Epithelial cell of prostate (primary cell): ENCODE measurements around the gene TBC1D5.
A peak's percentile ranks its signal among the peaks of the same experiment; 100 is the strongest.

Source experiments
- DNase-seq: peaks from one replicate; pipeline ENCODE4 v3.0.0-alpha.2; 2011; ENCODE audit warnings: low read depth, low spot score
- H3K27ac ChIP-seq: fragments of 450-650 bp; 2 replicates; pipeline ENCODE4 v1.5.1; 2017; ENCODE audit warnings: mild to moderate bottlenecking

TBC1D5 gene

DNA sequence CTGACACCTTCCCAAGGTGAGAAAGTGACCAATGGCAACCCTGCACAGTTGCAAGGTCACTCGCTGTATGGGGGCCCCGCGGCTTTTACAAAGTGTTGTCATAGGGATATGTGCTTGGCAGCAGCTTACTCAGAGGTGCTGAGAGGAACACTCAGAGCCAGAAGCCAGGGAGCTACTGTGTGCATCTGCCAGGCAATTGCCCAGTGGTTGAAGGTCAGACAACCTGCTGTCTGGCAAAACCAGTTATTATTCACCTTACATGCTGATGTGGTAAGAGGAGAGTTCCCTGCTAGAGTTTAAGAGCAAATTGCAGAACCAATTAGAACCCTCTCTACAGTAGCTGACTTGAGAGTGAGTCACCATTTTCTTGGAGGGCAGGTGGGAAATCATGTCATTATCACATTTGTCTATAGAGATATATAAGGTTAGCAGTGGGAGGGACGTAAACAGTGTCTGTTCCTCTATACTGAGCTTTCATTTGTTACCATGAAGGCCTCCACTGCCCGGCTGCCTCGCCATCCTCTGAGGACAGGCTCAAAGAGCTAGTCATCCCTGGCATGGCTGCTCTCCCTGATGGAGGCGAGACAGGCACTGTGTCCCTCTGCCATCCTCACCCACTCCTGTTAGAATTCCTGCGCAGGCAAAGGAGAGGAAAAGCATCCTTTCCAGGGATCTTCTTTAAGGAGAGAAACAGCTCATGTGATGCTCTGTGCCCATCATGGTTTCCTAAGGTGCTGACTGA lies 583.3 kb downstream of the TBC1D5 start:
- peak; percentile 5 for DNase-seq
- no peak overlapping the region for H3K27ac ChIP-seq

GRCh38 chr3:17157713-17158112 lies 584.7 kb downstream of the TBC1D5 start:
- DNase-seq, result no peak
- no peak overlapping the region for H3K27ac ChIP-seq

DNA sequence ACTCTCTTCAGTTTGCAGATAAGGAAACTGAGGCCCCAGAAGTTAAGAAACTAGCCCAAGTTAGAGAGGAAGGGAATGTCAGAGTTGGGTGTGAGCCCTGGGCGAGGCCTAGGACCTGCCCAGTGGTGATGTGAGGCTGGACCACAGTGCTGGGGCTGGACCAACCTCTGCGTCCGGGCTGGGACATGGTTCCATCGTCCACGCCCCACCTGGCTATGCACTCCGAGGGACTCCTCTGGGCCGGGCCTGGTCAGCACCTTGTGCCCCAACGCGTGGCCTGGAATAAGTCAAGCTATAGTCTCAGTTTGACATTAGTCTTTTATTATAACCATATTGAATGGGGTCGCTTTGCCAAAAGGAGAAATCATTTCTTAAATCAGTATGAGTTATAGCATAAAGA lies 585.6 kb downstream of the TBC1D5 start:
- no peak overlapping the region for H3K27ac ChIP-seq
- no peak for DNase-seq

DNA sequence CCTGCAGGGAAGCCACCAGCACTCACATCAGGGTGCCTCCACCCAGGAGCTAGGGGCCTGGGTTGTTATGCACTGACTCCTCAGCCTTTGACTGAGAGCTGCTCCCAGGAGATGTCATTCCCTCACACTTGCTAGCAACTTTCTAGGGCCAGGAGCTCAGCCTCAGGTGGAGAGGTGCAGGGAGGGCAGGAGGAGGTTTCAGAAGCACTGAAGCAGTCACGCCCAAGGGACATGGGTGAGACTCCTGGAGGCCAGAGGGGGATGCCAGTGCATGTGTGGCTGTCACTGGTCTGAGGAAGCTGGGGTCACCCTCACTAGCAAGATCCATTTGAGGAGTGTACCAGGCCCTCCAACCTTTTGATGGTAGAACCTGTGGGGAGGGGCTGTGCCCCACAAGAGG lies 586.5 kb downstream of the TBC1D5 start:
- no peak for DNase-seq
- no peak overlapping the region for H3K27ac ChIP-seq

DNA sequence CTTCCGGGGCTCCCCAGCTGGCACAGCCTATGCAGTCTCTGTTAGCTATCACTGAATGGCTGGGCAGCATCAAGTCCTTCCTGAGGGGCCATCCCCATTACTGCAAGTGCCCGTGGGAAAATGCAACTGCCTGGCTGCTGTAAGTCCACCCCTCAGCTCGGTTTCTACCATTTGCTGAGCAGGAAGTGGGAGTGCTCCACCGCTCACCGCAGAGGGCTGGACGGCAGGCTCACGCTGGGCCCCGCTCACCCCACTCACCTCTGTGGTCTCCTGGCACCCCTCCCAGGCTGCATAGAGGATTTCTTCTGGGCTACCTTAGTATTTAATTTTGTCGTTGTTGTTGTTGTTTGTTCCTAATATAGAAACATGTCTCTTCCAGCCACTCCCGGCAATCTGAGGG lies 587.5 kb downstream of the TBC1D5 start:
- H3K27ac ChIP-seq, result no peak overlapping the region
- no peak for DNase-seq

- no peak for DNase-seq
- H3K27ac ChIP-seq, result no peak overlapping the region
These were observed 588.2 kb downstream of the TBC1D5 start for GRCh38 chr3:17154221-17154620.

- H3K27ac ChIP-seq, result no peak overlapping the region
- no peak for DNase-seq
These were observed 589.2 kb downstream of the TBC1D5 start for GRCh38 chr3:17153209-17153608.

GRCh38 chr3:17151598-17152373 lies 590.6 kb downstream of the TBC1D5 start:
- no peak overlapping the region for H3K27ac ChIP-seq
- DNase-seq, result no peak

DNA sequence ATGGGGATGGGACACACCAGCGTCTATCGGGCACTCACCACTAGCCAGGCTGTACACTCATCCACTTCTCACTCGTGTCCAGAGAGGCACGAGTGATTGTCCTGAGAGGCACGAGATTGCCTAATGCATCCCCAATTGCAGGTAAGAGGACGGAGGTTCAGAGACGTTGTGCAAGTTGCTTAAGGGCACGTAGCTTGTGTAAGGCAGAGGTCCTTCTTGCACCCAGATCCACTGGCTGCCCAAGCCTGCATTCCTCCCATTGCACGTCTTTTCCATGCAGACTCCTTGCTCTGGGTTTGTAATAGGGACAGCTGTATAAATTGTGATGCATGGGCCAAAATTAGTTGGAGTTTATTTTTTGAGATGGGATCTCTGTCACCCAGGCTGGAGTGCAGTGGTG lies 593.4 kb downstream of the TBC1D5 start:
- no peak overlapping the region for H3K27ac ChIP-seq

DNA sequence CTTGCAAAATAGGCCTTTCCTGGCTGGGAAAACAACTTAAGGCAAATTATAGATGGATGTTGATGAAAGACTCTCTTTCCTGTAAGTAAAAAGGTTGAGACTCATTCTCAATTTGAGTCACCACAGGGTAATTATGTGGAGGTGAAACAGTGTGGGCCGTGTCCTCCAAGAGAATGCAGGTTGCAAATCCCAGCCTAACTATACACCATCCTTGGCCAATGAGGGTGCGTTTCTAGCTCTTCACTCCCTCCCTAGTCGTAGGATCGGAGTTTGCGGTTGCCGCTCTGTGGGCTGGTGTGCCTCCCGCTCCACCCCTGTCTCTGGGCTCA lies 597.8 kb downstream of the TBC1D5 start:
- DNase-seq, result no peak
- no peak overlapping the region for H3K27ac ChIP-seq

More for the DNA sequence above, 593.4 kb downstream of the TBC1D5 start:
- no peak for DNase-seq

GRCh38 chr3:17143893-17144664 lies 598.4 kb downstream of the TBC1D5 start:
- H3K27ac ChIP-seq, result no peak overlapping the region
- DNase-seq, result no peak

DNA sequence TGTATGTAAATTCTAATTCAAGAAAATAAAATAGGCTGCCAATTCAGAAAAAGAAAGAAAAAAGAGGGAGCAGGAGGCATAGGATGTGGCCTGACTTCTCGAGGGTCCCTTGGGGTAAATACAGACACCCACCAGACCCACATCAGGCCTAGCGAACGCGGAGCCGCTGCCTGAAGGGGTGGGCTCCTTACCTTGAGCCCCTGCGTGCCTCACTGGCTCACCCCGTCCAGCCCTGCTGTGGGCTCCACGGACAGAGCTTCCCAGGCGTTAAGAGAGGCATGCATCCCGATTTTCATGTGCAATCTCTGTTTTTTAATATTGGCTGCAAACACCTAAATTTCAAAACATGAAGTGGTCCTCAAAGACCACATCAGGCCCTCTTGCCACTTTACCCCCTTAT lies 599.9 kb downstream of the TBC1D5 start:
- no peak overlapping the region for H3K27ac ChIP-seq
- no peak for DNase-seq

- H3K27ac ChIP-seq, result no peak overlapping the region
- DNase-seq, result no peak
These were observed 600.7 kb downstream of the TBC1D5 start for GRCh38 chr3:17141699-17142098.

GRCh38 chr3:17140670-17141505 lies 601.5 kb downstream of the TBC1D5 start:
- no peak for DNase-seq

GRCh38 chr3:17138246-17139039 lies 604.0 kb downstream of the TBC1D5 start:
- DNase-seq, result no peak
- no peak overlapping the region for H3K27ac ChIP-seq

More at GRCh38 chr3:17140670-17141505, 601.5 kb downstream of the TBC1D5 start:
- H3K27ac ChIP-seq, result no peak overlapping the region

DNA sequence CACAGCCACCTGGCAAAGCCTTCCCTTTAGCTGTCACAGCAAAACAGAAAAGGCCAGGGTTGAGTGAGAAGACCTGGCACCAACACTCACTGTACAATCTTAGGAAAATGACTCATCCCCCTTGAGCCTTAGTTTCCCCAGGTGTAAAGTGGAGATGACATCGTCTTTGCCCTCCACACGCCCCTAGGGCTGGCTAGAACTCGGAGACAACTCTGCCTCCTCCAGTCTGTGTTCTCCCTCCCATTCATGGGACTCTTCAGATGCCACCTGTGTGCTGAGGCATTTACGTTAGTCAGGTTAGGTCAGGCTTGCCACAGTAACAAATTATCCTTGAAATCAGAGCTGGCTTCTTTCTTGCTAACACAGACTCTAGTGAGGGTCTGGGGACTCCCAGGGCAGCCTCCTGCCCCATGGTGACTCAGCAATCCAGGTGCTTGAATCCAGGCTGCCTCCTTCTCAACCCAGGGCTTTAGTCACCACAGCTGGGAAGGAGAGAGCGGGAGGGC lies 605.1 kb downstream of the TBC1D5 start:
- DNase-seq, result no peak
- H3K27ac ChIP-seq, result no peak overlapping the region

GRCh38 chr3:17136136-17136721 lies 606.2 kb downstream of the TBC1D5 start:
- DNase-seq, result no peak
- H3K27ac ChIP-seq, result no peak overlapping the region

DNA sequence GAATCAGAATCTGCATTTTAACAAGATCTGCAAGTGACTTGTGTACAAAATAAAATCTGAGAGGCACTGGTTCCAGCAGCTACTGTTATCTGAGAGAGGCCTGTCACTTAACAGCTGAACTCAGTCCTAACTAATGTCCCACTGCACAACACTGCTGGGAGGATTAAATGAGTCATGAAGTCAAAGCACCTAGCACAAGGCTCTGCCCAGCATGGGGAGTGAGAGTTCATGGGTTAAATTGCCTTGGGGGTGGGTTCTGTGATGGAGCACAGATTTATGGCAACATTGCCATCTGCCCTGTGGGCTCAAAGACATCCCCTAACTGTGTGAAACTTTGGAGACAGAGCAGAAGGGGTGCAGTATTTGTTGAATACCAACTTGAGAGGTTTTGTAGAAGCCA lies 606.7 kb downstream of the TBC1D5 start:
- H3K27ac ChIP-seq, result no peak overlapping the region
- DNase-seq, result no peak
